Brain microvascular endothelial cell (primary cell): Measurements from ENCODE around the gene NFIL3.

Experiments
- DNase-seq: peaks from one replicate; pipeline ENCODE4 v3.0.0-alpha.2; 2020
- H3K27ac ChIP-seq: fragments of 250-450 bp; sonication (Bioruptor Pico); 2 replicates; pipeline ENCODE4 v1.5.1; 2020; ENCODE audit warnings: mild to moderate bottlenecking, moderate library complexity
- H3K27me3 ChIP-seq: fragments of 250-450 bp; sonication (Bioruptor Pico); replicated peaks from 2 replicates; pipeline ENCODE4 v1.5.1; 2020; ENCODE audit warnings: mild to moderate bottlenecking
- H3K36me3 ChIP-seq: fragments of 250-450 bp; sonication (Bioruptor Pico); replicated peaks from 2 replicates; pipeline ENCODE4 v1.5.1; 2020; ENCODE audit warnings: mild to moderate bottlenecking
- H3K4me3 ChIP-seq: 2 replicates; pipeline ENCODE4 v1.5.1; 2011; ENCODE audit warnings: low read depth, mild to moderate bottlenecking, control low read depth, low read length, moderate library complexity
- CTCF ChIP-seq: IDR thresholded peaks from 2 replicates; pipeline ENCODE4 v1.5.1; 2011; ENCODE audit warnings: low read depth, mild to moderate bottlenecking, moderate library complexity, low read length, control low read depth, inconsistent platforms; ENCODE audit errors: missing control alignments
- in situ Hi-C: cut with HindIII; loops from 2 replicates; pipeline ENCODE4 v1.10.0; 2017; ENCODE audit warnings: low sequenced_read_pairs, low pct_ligation_motif_present

The NFIL3 gene

GRCh38 chr9:91429501-91429900, 5.9 kb upstream of the NFIL3 start:
- in situ Hi-C loops = no loop called here
- H3K27me3 ChIP-seq = no peaks in the 10 kb centered on the region
- H3K36me3 ChIP-seq = no peaks in the 10 kb centered on the region
- no peak for TF ChIP-seq CTCF
- H3K27ac ChIP-seq = no peak overlapping the region
- no peak overlapping the region for H3K4me3 ChIP-seq
- no peak for DNase-seq

- no peak for TF ChIP-seq CTCF
- in situ Hi-C loops = no loop called here
- H3K27ac ChIP-seq = no peak overlapping the region
- no peak for DNase-seq
- no peak overlapping the region for H3K4me3 ChIP-seq
- no peaks in the 10 kb centered on the region for H3K27me3 ChIP-seq
- no peaks in the 10 kb centered on the region for H3K36me3 ChIP-seq
Measured at GRCh38 chr9:91428927-91429351, 5.3 kb upstream of the NFIL3 start.

GRCh38 chr9:91428436-91428835, 4.8 kb upstream of the NFIL3 start:
- in situ Hi-C loops = no loop called here
- no peak for DNase-seq
- no peak for TF ChIP-seq CTCF
- Histone ChIP-seq H3K36me3 (no peaks in the 10 kb centered on the region), H3K4me3 (no peak overlapping the region), H3K27me3 (no peaks in the 10 kb centered on the region), H3K27ac (no peak overlapping the region)

GRCh38 chr9:91427873-91428272, 4.2 kb upstream of the NFIL3 start:
- Histone ChIP-seq H3K27ac (no peak overlapping the region), H3K36me3 (no peaks in the 10 kb centered on the region), H3K4me3 (no peak overlapping the region), H3K27me3 (no peaks in the 10 kb centered on the region)
- in situ Hi-C loops = no loop called here
- DNase-seq = peak; percentile 43
- no peak for TF ChIP-seq CTCF

- H3K4me3 ChIP-seq = no peak overlapping the region
- H3K27me3 ChIP-seq = no peaks in the 10 kb centered on the region
- TF ChIP-seq CTCF = peak; percentile 57
- DNase-seq = peak; percentile 28
- in situ Hi-C loops = no loop called here
- no peaks in the 10 kb centered on the region for H3K36me3 ChIP-seq
- H3K27ac ChIP-seq = no peak overlapping the region
Measured at GRCh38 chr9:91426123-91426745, 2.6 kb upstream of the NFIL3 start.

GRCh38 chr9:91425271-91425670, 1.6 kb upstream of the NFIL3 start:
- DNase-seq = no peak
- H3K27me3 ChIP-seq = no peaks in the 10 kb centered on the region
- in situ Hi-C loops = no loop called here
- H3K4me3 ChIP-seq = no peak overlapping the region
- H3K27ac ChIP-seq = no peak overlapping the region
- TF ChIP-seq CTCF = no peak
- no peaks in the 10 kb centered on the region for H3K36me3 ChIP-seq
